Fibroblast of skin of left quadriceps (primary cell): ENCODE measurements around the gene BICRA.
"Not testable (repeated sequence)": the region's sequence is repeated elsewhere in the genome, so short reads cannot be mapped to it uniquely, and the experiment has no call there.

Experiments
- DNase-seq, 2 experiments: peaks; one replicate each; pipeline ENCODE4 v3.0.0-alpha.2; 2013; ENCODE audit warnings: low read depth in 2 of 2

The BICRA gene

GRCh38 chr19:47663435-47663910, 54.5 kb downstream of the BICRA start:
- peak; percentile 92 to 93 for DNase-seq

DNA sequence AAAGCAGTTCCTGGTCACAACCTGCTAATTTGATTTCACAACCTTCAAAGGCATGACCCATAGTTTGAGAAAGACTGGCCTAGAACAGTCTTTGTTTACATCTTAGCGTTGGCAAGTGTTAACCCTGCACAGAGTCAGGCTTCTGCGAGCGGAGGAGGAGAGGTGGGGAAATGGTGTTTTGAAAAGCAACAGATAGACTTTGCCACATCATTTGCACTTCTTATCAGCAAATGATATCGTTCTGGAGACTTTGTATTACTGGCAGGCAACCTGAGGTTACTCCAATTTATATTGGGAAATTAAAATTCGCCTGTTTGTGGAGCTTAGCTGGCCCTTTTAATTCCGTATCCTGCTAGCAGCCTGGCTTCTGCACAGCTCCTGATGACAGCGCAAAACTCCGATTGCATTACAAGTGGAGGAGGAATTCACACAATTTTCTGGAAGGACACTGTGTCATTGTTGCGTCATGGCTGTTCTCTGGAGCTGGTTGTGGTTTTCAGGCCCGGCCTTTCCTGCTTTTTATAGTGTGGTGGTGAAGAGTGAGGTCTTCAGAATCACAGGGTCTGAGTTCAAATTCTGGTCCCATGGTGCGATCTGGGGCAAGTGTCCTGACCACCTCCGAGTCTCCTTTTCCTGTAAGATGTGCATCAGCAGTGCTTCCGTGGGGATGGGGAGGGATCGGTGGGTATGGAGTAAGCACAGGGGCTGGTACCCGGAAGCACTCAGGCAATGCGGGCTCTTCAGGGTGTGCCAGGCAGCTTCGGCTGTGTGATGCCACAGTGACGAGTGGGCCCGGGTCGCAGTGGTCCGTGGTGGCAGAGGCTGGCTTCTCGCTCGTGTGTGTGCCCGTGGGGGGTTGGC, 55.2 kb downstream of the BICRA start:
- peak; percentile 97 for DNase-seq

GRCh38 chr19:47668556-47668955, 59.6 kb downstream of the BICRA start:
- DNase-seq, result not testable (repeated sequence)

- no peak for DNase-seq
Measured at GRCh38 chr19:47670736-47671135, 61.8 kb downstream of the BICRA start.

DNA sequence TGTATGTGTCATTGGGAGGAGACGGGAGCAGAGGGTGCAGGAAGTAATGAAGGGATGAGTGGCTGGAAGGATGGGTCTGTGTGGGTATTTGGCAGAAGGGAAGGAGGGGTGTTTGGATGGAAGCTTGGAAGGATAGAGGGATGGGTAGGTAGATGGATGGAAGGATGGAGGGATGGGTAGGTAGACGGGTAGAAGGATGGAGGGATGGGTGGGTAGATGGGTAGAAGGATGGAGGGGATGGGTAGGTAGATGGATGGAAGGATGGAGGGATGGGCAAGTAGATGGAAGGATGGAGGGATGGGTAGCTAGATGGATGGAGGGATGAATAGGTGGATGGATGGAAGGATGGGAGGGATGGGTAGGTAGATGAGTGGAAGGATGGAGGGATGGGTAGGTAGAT, 62.6 kb downstream of the BICRA start:
- DNase-seq, result no peak

- DNase-seq, result no peak
Measured at GRCh38 chr19:47673426-47673825, 64.5 kb downstream of the BICRA start.

GRCh38 chr19:47674548-47674947, 65.6 kb downstream of the BICRA start:
- DNase-seq, result no peak

DNA sequence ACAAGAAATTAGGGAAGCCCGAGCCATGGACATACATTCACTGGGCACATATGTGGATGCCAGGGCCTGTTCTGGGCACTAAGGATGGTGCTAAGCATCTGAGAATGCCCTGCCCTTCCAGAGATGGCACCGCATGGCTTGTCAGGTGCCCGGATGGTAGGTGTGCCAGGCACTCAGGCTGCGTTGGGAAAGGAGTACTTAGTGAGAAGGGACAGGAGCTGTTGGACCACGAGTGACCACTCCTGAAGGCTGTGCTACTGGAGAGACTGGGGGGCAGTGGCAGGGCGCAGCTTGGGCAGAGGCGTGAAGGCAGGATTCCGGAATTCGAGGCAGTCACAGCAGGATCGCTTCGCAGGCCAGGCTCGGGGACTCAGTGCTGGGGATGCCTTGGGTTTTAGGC, 66.3 kb downstream of the BICRA start:
- DNase-seq, result no peak

- no peak for DNase-seq
Measured at GRCh38 chr19:47675859-47676258, 66.9 kb downstream of the BICRA start.

- DNase-seq, result no peak
Measured at GRCh38 chr19:47676811-47677210, 67.9 kb downstream of the BICRA start.

DNA sequence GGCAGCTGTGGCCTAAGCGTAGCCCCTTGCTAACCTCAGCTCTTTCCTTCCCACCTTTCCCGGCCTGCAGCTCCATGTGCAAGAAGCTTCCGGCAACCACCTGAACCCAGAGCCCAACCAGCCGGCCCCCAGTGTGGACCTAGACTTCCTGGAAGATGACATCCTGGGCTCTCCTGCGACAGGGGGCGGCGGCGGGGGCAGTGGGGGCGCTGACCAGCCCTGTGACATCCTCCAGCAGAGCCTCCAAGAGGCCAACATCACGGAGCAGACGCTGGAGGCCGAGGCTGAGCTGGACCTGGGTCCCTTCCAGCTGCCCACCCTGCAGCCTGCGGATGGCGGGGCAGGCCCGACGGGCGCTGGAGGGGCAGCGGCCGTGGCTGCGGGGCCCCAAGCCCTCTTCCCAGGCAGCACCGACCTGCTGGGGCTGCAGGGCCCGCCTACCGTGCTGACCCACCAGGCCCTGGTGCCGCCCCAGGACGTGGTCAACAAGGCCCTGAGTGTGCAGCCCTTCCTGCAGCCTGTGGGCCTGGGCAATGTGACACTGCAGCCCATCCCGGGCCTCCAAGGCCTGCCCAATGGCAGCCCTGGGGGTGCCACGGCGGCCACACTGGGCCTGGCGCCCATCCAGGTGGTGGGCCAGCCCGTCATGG, 70.4 kb downstream of the BICRA start:
- DNase-seq, result no peak

DNA sequence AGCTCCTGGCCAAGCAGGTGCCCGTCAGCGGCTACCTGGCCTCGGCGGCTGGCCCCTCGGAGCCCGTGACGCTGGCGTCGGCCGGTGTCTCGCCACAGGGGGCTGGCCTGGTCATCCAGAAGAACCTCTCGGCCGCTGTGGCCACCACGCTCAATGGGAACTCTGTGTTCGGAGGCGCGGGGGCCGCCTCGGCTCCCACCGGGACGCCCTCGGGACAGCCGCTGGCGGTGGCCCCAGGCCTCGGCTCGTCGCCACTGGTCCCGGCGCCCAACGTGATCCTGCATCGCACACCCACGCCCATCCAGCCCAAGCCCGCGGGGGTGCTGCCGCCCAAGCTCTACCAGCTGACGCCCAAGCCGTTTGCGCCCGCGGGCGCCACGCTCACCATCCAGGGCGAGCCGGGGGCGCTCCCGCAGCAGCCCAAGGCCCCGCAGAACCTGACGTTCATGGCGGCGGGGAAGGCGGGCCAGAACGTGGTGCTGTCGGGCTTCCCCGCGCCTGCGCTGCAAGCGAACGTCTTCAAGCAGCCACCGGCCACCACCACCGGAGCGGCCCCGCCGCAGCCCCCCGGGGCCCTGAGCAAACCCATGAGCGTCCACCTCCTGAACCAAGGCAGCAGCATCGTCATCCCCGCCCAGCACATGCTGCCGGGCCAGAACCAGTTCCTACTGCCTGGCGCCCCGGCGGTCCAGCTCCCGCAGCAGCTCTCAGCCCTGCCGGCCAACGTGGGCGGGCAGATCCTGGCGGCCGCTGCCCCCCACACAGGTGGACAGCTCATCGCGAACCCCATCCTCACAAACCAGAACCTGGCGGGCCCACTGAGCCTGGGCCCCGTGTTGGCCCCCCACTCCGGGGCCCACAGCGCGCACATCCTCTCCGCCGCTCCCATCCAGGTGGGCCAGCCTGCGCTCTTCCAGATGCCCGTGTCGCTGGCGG, 71.3 kb downstream of the BICRA start:
- no peak for DNase-seq

DNA sequence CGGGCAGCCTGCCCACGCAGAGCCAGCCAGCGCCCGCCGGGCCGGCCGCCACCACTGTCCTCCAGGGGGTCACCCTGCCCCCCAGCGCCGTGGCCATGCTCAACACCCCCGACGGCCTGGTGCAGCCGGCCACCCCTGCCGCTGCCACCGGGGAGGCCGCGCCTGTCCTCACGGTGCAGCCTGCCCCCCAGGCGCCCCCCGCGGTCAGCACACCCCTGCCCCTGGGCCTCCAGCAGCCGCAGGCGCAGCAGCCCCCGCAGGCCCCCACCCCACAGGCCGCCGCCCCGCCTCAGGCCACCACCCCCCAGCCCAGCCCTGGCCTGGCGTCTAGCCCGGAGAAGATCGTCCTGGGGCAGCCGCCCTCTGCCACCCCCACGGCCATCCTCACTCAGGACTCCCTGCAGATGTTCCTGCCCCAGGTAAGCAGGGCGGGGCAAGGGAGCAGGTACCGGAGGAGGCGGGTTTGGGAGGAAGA, 72.0 kb downstream of the BICRA start:
- DNase-seq, result no peak

DNA sequence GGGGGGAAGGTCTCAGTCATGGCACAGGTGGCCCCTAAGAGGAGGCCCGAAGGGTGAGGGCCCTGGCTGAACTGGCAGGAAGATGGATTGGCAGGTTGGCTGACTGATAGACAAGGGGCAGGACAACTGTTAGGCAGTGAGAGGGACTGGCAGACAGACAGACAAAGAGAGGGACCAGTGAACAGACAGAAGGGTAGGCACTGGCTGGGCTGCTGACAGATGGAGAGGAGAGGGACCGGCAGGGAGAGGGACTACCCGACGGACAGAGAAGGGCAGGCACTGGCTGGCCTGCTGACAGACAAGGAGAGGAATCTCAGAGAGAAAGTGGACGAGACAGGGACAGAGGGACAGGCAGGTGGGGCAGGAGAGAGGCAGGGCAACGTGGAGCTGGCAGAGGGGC, 72.5 kb downstream of the BICRA start:
- no peak for DNase-seq

GRCh38 chr19:47681936-47682335, 73.0 kb downstream of the BICRA start:
- no peak for DNase-seq

- DNase-seq, result no peak
Measured at GRCh38 chr19:47682939-47683338, 74.0 kb downstream of the BICRA start.

DNA sequence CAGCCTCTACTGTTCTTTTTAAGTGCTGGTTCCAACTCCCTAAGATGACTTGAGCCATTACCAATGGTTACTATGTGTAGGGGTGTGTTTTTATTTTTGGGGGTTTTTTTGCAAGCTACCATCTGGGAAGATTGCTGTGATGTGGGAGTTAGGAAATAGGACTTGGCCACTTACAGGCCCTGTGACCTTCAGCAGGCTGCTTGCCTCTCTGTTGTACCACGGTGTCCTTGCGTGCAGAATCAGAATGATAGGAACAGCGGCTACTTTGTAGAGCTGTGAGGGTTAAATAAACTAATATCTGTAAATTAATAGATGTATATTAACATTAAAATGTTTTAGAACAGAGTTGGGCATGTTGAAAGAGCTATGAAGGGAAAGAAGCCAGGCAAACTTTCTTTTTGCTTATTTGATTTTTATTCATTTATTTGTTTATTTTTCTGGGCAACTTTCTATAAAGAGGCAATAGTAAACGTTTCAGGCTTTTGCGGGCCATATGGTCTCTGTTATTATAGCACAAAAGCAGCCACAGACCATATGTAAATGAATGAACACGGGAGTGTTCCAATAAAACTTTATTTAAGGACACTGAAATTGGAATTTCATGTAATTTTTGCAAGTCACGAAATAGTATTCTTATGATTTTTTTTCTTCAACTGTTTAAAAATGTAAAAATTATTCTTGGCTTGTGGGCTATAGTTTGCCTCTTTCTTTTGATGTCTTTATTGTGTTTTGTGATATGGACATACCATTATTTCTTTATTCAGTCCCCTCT, 77.9 kb downstream of the BICRA start:
- no peak for DNase-seq

- DNase-seq, result no peak
Measured at GRCh38 chr19:47687906-47688305, 79.0 kb downstream of the BICRA start.

DNA sequence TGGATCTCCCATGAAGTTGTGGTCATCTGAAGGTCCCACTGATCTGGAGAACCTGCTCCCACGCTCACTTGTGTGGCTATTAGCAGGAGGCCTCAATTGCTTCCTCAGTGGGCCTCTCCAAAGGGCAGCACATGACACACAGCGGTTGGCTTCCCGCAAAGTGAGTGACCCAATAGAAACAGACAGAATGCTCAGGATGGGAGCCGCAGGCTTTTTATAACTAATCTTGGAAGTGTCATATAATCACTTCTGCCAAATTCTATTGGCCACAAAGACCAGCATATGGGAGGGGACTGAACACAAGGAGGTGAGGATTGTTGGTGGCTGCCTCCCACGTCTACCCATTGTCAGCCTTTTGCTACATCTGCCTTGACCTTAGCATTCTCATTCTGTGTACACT, 82.2 kb downstream of the BICRA start:
- no peak for DNase-seq

DNA sequence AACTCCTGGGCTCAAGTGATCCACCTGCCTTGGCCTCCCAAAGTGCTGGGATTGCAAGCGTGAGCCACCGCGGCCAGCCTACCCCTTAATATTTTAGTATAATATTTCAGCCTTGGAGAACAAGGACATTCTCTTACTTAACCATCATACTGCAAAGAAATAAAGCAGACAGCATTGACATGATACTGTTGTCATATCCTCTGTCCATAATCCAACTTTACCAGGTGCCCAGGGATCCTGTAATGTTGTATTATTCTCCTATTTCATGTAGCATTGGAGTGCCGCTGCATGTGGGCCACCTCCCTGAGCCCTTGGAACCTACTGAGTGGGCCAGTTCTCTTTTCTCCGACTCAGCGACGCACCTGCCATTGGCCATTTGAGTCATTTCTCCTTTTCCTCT, 82.8 kb downstream of the BICRA start:
- no peak for DNase-seq

GRCh38 chr19:47693489-47693888, 84.6 kb downstream of the BICRA start:
- DNase-seq, result no peak
